Nephron progenitor cell (in vitro differentiated cells): Measurements from ENCODE around the gene TRIM40.

Experiments
- DNase-seq: peaks from one replicate; pipeline ENCODE4 v3.0.0; 2021
- H3K27ac Mint-ChIP-seq: 2 replicates; pipeline ENCODE4 v1.8.0; 2021; ENCODE audit warnings: mild to moderate bottlenecking, moderate library complexity, mixed read lengths
- H3K27me3 Mint-ChIP-seq: 2 replicates; pipeline ENCODE4 v1.8.0; 2021; ENCODE audit warnings: mild to moderate bottlenecking, low read depth, mixed read lengths; ENCODE audit not compliant: poor library complexity
- H3K36me3 Mint-ChIP-seq: 2 replicates; pipeline ENCODE4 v1.8.0; 2021; ENCODE audit warnings: low read depth, mixed read lengths
- H3K4me1 Mint-ChIP-seq: 2 replicates; pipeline ENCODE4 v1.8.0; 2021; ENCODE audit warnings: mixed read lengths
- H3K4me3 Mint-ChIP-seq: 2 replicates; pipeline ENCODE4 v1.8.0; 2021; ENCODE audit warnings: mild to moderate bottlenecking, moderate library complexity, mixed read lengths
- H3K9me3 Mint-ChIP-seq: 2 replicates; pipeline ENCODE4 v1.8.0; 2021; ENCODE audit warnings: mild to moderate bottlenecking, moderate library complexity, mixed read lengths
- CTCF ChIP-seq: fragments of 200-600 bp; sonication (generic); IDR thresholded peaks from 2 replicates; pipeline ENCODE4 v1.5.0; 2021; ENCODE audit warnings: antibody characterized with exemption

The TRIM40 gene

GRCh38 chr6:30194797-30195690, 59.1 kb downstream of the TRIM40 start:
- Mint-ChIP-seq H3K4me3 (no peak overlapping the region), H3K4me1 (peaks cover 23% of the 10 kb centered on the region), H3K9me3 (no peaks in the 10 kb centered on the region), H3K36me3 (peaks cover 50% of the 10 kb centered on the region), H3K27ac (peak overlapping the region; percentile 69), H3K27me3 (peaks cover 3% of the 10 kb centered on the region)
- no peak for TF ChIP-seq CTCF
- DNase-seq = no peak

- TF ChIP-seq CTCF = no peak
- Mint-ChIP-seq H3K27ac (no peak overlapping the region), H3K4me3 (no peak overlapping the region), H3K4me1 (peaks cover 23% of the 10 kb centered on the region), H3K9me3 (no peaks in the 10 kb centered on the region), H3K36me3 (peaks cover 50% of the 10 kb centered on the region), H3K27me3 (peaks cover 3% of the 10 kb centered on the region)
- no peak for DNase-seq
Observed at GRCh38 chr6:30195951-30196350, 60.0 kb downstream of the TRIM40 start.

- H3K36me3 Mint-ChIP-seq = peaks cover 48% of the 10 kb centered on the region
- no peak overlapping the region for H3K4me3 Mint-ChIP-seq
Observed at GRCh38 chr6:30196376-30196775, 60.4 kb downstream of the TRIM40 start.

More at GRCh38 chr6:30196376-30196775, 60.4 kb downstream of the TRIM40 start:
- H3K9me3 Mint-ChIP-seq = no peaks in the 10 kb centered on the region
- H3K27me3 Mint-ChIP-seq = peaks cover 3% of the 10 kb centered on the region
- DNase-seq = no peak
- H3K27ac Mint-ChIP-seq = no peak overlapping the region
- TF ChIP-seq CTCF = no peak
- peaks cover 23% of the 10 kb centered on the region for H3K4me1 Mint-ChIP-seq
